Activated T-cell treated with anti-CD3 and anti-CD28 coated beads, Interleukin-2, amount 50 U/mL, for 72 hours (primary cell): ENCODE measurements around the gene WSB1. TPM values are rescaled to one million over a fixed set of nuclear protein-coding genes. Genes with fewer than 3 reads are reported as not detected.
"Not testable (repeated sequence)": the region's sequence is repeated elsewhere in the genome, so short reads cannot be mapped to it uniquely, and the experiment has no call there.

ENCODE experiments used
- ATAC-seq, 2 donors: fragments of 150-1000 bp; cut with Tn5 transposase; replicated peaks in 1 of 2; 2 replicates each; pipeline ENCODE4 v1.10.0; 2021; ENCODE audit warnings: moderate library complexity in 2 of 2, mild to moderate bottlenecking in 1 of 2
- DNase-seq, 2 donors: peaks; one replicate each; pipeline ENCODE4 v3.0.0; 2021 to 2022; ENCODE audit warnings: mixed read lengths in 1 of 2
- H3K27ac Mint-ChIP-seq: one replicate; pipeline ENCODE4 v1.8.0; 2022; ENCODE audit warnings: mild to moderate bottlenecking, moderate library complexity, mixed read lengths
- H3K27me3 Mint-ChIP-seq: one replicate; pipeline ENCODE4 v1.8.0; 2022; ENCODE audit warnings: low read depth, mixed read lengths
- H3K36me3 Mint-ChIP-seq, 2 donors: one replicate each; pipeline ENCODE4 v1.8.0; 2022; ENCODE audit warnings: mixed read lengths in 2 of 2, mild to moderate bottlenecking in 1 of 2; ENCODE audit not compliant: insufficient read depth in 2 of 2
- H3K4me1 Mint-ChIP-seq: one replicate; pipeline ENCODE4 v1.8.0; 2022; ENCODE audit warnings: low read depth, mixed read lengths
- H3K4me3 Mint-ChIP-seq, 2 donors: one replicate each; pipeline ENCODE4 v1.8.0; 2022; ENCODE audit warnings: mild to moderate bottlenecking in 2 of 2, mixed read lengths in 2 of 2, moderate library complexity in 2 of 2
- H3K9me3 Mint-ChIP-seq, 2 donors: one replicate each; pipeline ENCODE4 v1.8.0; 2022; ENCODE audit warnings: mixed read lengths in 2 of 2
- total RNA-seq, 2 donors: library from RNA; stranded (reverse); gene quantifications; one replicate each; pipeline ENCODE4 v1.2.3, GENCODE V29; 2022

The WSB1 gene
- total RNA-seq, 2 donors from 2014 or later: 104 to 126 TPM

DNA sequence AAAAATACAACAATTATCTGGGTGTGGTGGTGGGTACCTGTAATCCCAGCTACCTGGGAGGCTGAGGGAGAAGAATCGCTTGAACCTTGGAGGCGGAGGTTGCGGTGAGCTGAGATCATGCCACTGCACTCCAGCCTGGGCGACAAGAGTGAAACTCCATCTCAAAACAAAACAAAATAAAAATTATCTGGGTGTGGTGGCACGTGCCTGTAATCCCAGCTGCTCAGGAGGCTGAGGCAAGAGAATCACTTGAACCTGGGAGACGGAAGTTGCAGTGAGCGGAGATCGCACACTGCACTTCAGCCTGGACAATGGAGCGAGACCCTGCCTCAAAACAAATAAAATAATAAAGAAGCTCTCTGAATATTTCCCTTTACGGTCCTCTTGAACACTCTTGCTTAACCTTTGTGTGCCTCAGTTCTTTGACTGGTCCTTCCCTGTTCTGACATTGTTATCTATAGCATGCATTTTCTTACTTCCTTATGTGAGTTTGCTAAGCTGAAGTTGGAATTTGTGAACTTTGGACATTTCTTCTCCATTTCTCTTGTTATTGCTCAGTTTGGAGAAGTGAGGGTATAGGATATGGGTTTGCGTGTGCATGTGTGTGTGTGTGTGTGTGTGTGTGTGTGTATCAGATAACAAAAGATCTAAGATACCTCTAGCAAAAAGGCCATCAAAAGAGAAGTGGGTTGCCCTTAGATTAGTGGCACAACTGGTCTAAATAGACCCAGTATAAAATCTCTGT lies 29.7 kb upstream of the WSB1 start:
- no peak for DNase-seq
- Mint-ChIP-seq H3K36me3 (no peaks in the 10 kb centered on the region), H3K27ac (no peak overlapping the region), H3K4me1 (no peaks in the 10 kb centered on the region), H3K9me3 (no peaks in the 10 kb centered on the region), H3K27me3 (peaks cover 14% of the 10 kb centered on the region), H3K4me3 (no peak overlapping the region)
- no peak for ATAC-seq

DNA sequence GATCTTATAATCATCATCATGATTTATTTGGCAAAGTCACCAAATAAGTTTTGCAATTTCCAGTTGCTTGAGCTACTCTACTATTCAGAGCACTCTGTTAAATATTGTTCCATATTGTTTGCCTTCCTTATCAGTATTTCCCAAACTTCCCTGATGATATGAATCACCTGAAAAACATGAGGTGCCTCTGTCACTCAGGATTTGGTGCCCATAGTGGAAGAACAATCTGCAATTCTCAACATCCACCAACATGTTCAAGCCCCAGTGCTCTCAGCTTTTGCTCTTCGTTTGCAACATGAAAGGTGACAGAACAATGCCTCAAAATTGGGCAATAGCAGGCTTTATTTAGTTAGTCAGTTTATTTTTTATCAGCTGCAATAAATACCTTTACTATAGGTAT lies 28.6 kb upstream of the WSB1 start:
- peaks cover 23% of the 10 kb centered on the region for H3K27me3 Mint-ChIP-seq
- H3K4me1 Mint-ChIP-seq: no peaks in the 10 kb centered on the region
- DNase-seq (no peak), ATAC-seq (no peak)
- H3K4me3 Mint-ChIP-seq: no peak overlapping the region
- H3K27ac Mint-ChIP-seq: no peak overlapping the region
- H3K36me3 Mint-ChIP-seq: no peaks in the 10 kb centered on the region
- no peaks in the 10 kb centered on the region for H3K9me3 Mint-ChIP-seq

DNA sequence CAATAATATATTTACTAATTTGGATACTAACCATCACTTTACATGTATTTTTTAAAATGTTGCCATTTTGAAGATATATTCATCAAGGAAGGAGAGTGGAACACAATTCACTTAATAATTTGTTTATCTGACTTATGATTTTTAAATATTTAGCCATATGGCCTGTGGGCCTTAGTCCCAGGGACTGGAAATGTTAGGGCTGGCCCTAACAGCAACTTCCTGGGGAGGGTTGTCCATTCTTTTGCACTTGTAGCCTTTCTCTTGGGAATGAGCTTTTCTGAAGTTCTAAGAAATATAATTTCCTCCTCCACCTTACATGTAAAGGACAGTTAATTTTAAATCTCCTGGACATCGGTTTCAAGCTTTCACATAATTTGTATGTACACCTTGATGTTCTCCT lies 27.7 kb upstream of the WSB1 start:
- no peaks in the 10 kb centered on the region for H3K36me3 Mint-ChIP-seq
- H3K27me3 Mint-ChIP-seq: peaks cover 23% of the 10 kb centered on the region
- no peak overlapping the region for H3K27ac Mint-ChIP-seq
- no peak overlapping the region for H3K4me3 Mint-ChIP-seq
- no peaks in the 10 kb centered on the region for H3K9me3 Mint-ChIP-seq
- ATAC-seq (no peak), DNase-seq (no peak)
- H3K4me1 Mint-ChIP-seq: no peaks in the 10 kb centered on the region

DNA sequence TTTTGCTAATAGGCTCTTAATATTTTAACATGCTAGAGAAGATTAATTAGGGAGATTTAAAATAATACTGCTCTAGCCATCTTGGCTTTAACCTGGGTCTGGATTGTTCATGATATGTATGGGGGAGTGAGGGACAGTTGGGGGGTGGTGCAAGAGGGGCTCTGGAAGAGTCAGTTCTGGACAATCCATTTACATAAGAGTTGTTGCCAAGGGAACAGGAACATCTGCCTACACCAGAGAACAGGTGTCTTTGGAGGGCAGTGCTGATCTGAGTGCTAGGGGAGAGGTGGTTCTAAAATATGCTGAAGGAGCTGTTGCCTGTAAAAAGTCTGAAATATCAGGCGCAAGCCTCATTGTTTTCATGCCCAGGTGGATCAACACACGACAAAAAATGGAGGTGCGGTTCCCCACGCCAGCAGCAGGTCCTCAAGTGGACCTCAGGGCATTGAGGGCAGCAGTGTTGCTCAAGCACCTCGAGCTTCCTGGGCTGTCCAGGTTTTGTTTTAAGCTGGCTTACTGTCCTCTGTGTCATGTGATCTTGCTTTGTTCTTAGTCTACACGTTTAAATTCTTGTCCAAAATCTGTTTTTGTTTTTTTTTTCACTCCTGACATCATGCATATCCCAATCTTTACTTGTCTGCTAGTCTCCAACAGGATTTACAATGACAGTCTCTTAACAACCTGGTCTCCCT lies 25.4 kb upstream of the WSB1 start:
- ATAC-seq (no peak), DNase-seq (no peak)
- Mint-ChIP-seq H3K27ac (no peak overlapping the region), H3K36me3 (no peaks in the 10 kb centered on the region), H3K4me3 (no peak overlapping the region), H3K9me3 (no peaks in the 10 kb centered on the region), H3K27me3 (peaks cover 23% of the 10 kb centered on the region), H3K4me1 (no peaks in the 10 kb centered on the region)

DNA sequence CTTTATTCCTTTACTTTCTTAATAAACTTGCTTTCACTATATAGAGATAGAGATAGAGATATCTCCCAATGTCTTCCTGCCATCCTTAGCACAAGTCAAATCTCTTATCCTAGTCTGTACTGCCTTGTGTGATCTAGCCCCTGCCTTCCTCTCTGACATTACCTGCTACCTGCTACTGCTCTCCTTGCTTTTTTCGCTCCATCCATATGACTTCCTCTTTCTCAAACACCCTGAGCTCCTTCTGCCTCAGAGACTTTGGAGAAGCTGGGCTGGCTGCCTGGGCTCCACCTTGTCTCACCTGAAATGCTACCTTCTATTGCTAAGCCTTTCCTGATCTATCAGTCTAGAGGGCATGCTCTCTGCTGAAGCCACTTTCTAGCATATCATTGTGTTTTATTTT lies 24.7 kb upstream of the WSB1 start:
- no peak overlapping the region for H3K4me3 Mint-ChIP-seq
- peaks cover 23% of the 10 kb centered on the region for H3K27me3 Mint-ChIP-seq
- no peak overlapping the region for H3K27ac Mint-ChIP-seq
- no peak for DNase-seq
- H3K9me3 Mint-ChIP-seq: no peaks in the 10 kb centered on the region
- no peaks in the 10 kb centered on the region for H3K4me1 Mint-ChIP-seq
- no peaks in the 10 kb centered on the region for H3K36me3 Mint-ChIP-seq
- no peak for ATAC-seq

DNA sequence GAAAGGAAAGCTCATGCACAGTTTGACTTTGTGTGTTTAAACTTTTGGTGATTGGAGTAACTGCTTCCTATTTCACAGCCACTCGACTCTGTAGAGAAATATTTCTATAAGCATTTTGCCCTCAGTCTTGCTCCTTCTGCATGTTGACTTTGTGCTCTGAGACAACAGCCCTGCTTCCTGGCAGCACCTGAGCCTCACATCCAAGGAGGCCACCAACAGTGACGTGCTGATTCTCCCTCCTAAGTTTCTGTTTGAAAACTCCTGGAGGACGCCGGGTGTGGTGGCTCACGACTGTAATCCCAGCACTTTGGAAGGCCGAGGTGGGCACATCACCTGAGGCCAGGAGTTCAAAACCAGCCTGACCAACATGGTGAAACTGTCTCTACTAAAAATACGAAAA lies 23.9 kb upstream of the WSB1 start:
- no peak for ATAC-seq
- Mint-ChIP-seq H3K27me3 (peaks cover 23% of the 10 kb centered on the region), H3K4me1 (no peaks in the 10 kb centered on the region), H3K27ac (no peak overlapping the region), H3K9me3 (no peaks in the 10 kb centered on the region), H3K4me3 (no peak overlapping the region), H3K36me3 (no peaks in the 10 kb centered on the region)
- no peak for DNase-seq

DNA sequence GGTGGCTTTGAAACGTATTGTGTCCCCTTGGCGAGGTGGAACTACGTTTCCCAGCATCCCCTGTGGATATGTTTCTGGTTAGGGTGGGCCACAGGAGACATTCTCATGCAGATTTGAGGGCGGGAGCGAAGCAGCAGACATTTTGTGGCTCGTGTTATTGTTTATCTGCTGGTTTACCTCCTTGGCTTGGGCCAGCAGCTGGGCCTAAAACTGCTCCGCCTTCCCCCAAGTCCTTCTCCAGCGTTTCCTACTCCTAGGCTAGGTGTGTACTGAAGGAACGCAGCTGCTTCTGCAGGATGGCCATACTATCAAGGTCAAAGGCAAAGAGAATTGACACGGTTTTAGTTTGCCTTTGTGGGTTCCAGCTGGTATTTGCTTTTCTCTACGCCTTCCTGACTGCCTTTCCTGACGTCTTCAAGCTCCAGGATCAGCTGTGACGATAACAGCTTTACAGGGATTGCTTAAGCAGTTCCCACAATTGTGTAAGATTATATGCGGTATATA lies 17.2 kb upstream of the WSB1 start:
- DNase-seq (no peak), ATAC-seq (no peak)
- Mint-ChIP-seq H3K9me3 (no peaks in the 10 kb centered on the region), H3K36me3 (no peaks in the 10 kb centered on the region), H3K4me3 (no peak overlapping the region), H3K27ac (no peak overlapping the region), H3K27me3 (no peaks in the 10 kb centered on the region), H3K4me1 (no peaks in the 10 kb centered on the region)

DNA sequence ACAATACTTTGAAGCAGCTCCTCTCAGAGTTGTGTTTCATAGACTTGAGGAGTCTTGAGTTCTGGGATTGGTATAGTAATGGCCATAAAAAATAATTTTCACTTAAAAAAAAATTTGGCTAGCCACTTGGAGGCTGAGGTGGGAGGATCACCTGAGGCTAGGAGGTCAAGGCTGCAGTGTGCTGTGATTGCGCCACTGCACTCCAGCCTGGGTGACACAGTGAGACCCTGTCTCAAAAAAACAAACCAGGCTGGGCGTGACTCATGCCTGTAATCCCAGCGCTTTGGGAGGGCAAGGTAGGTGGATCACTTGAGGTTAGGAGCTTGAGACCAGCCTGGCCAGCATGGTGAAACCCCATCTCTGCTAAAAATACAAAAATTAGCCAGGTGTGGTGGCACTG lies 14.8 kb upstream of the WSB1 start:
- not testable (repeated sequence) for H3K9me3 Mint-ChIP-seq, H3K4me3 Mint-ChIP-seq, DNase-seq, ATAC-seq, H3K27ac Mint-ChIP-seq, H3K27me3 Mint-ChIP-seq, H3K4me1 Mint-ChIP-seq, H3K36me3 Mint-ChIP-seq

DNA sequence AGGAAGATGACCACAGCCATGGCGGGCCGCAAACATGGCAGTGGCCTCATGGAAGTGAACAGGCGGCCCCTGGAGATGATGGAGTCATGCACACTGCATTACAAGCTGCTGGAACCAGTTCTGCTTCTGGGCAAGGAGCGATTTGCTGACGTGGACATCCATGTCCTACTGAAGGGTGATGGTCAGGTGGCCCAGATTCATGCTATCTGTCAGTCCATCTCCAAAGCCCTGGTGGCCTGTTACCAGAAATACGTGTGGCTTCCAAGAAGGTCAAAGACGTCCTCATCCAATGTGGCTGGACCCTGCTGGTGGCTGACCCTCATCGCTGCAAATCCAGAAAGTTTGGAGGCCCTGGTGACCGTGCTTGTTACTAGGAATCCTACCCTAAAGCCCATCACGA lies 13.4 kb upstream of the WSB1 start:
- no peak overlapping the region for H3K4me3 Mint-ChIP-seq
- H3K4me1 Mint-ChIP-seq: no peaks in the 10 kb centered on the region
- no peaks in the 10 kb centered on the region for H3K27me3 Mint-ChIP-seq
- no peak overlapping the region for H3K27ac Mint-ChIP-seq
- DNase-seq (no peak), ATAC-seq (no peak)
- no peaks in the 10 kb centered on the region for H3K9me3 Mint-ChIP-seq
- H3K36me3 Mint-ChIP-seq: no peaks in the 10 kb centered on the region

DNA sequence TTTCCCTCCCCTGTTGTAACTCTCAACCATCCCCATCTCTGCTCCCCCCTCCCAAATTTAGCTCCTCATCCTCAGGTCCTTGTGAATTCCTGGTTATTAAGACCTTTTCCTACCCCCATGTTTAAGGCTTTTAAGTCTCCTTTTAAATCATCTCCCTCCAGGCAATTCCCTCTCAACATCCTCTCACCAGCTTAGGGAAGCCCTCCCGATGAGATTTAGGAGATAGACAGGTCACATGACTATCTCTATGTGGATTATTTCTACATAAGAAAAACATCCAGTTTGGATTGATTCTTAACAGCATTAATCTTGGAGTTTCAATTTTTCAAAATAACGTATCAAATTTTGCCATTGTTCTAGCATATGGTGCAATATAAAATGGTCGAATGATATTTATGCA lies 12.5 kb upstream of the WSB1 start:
- Mint-ChIP-seq H3K4me3 (no peak overlapping the region), H3K36me3 (no peaks in the 10 kb centered on the region), H3K27ac (no peak overlapping the region), H3K4me1 (no peaks in the 10 kb centered on the region), H3K9me3 (no peaks in the 10 kb centered on the region), H3K27me3 (no peaks in the 10 kb centered on the region)
- ATAC-seq: no peak
- DNase-seq: no peak

DNA sequence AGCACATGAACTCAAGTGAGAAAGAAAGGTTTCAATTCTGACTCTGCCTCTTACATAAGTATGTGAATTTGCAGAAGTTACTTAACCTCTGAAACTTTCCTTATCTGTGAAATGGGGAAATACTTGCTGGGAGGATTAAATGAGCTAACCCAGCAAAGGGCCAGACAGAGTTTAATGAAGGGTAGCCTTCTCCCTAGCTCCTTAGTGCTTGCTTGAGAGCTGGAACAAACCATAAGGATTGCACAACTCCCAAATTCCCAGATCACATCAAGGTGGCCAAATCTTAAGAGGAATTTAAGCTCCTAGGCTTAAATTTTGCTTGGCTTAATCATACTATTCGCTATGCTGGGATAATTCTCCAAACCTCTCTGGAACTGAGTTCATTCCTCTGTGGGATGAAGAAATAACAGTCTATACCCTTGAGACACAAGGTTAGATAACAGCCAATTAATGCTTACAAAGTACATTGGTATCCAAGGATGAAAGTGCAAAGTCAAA lies 11.8 kb upstream of the WSB1 start:
- Mint-ChIP-seq H3K4me3 (no peak overlapping the region), H3K27me3 (no peaks in the 10 kb centered on the region), H3K27ac (no peak overlapping the region), H3K9me3 (no peaks in the 10 kb centered on the region), H3K36me3 (no peaks in the 10 kb centered on the region), H3K4me1 (no peaks in the 10 kb centered on the region)
- DNase-seq (no peak), ATAC-seq (no peak)

DNA sequence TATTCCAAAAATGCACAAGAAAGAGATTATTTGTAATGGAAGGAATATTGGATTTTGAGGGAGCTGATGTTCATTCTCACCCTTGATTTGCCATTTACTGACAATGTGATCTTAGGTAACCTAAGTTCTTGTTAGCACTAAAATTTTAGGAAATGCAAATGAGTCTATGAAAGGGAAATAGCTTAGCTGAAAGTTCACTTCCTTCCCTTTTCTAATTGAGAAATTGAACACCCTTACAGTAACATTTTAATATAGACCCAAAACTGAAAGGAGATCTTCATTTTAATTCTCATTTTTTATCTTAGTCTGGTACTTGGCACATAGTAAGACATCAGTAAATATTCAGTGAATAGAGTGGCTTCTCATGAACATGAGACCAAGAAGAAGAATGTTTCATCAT lies 10.9 kb upstream of the WSB1 start:
- no peak for DNase-seq
- H3K27me3 Mint-ChIP-seq: peaks cover 3% of the 10 kb centered on the region
- no peak for ATAC-seq
- H3K4me1 Mint-ChIP-seq: no peaks in the 10 kb centered on the region
- H3K27ac Mint-ChIP-seq: no peak overlapping the region
- H3K9me3 Mint-ChIP-seq: no peaks in the 10 kb centered on the region
- H3K36me3 Mint-ChIP-seq: no peaks in the 10 kb centered on the region
- no peak overlapping the region for H3K4me3 Mint-ChIP-seq

DNA sequence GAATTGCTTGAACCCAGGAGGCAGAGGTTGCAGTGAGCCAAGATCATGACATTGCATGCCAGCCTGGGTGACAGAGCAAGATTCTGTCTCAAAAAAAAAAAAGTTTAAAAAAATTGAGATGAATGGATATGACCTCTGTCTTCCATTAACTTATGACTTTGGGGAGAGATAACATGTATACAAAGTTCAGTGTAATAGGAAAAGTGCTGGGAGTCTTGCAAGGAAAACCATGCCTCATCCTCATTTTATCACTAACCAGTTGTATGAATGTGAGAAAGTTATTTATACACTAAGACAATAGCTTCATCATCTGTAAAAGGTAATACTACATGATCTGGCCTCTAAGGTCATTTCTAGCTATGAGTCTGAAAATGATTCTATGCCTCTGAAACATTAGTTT lies 10.2 kb upstream of the WSB1 start:
- Mint-ChIP-seq H3K27ac (no peak overlapping the region), H3K4me3 (no peak overlapping the region), H3K27me3 (peaks cover 6% of the 10 kb centered on the region), H3K9me3 (no peaks in the 10 kb centered on the region), H3K36me3 (no peaks in the 10 kb centered on the region), H3K4me1 (no peaks in the 10 kb centered on the region)
- no peak for DNase-seq
- ATAC-seq: no peak
